ENCODE results near the gene TNS3. TPM values are rescaled to one million over a fixed set of nuclear protein-coding genes. Genes with fewer than 3 reads are reported as not detected.
A peak's percentile ranks its signal among the peaks of the same experiment; 100 is the strongest.

Gene TNS3
- total RNA-seq, 1 experiment from 2014 or later = 9.5 TPM

DNA sequence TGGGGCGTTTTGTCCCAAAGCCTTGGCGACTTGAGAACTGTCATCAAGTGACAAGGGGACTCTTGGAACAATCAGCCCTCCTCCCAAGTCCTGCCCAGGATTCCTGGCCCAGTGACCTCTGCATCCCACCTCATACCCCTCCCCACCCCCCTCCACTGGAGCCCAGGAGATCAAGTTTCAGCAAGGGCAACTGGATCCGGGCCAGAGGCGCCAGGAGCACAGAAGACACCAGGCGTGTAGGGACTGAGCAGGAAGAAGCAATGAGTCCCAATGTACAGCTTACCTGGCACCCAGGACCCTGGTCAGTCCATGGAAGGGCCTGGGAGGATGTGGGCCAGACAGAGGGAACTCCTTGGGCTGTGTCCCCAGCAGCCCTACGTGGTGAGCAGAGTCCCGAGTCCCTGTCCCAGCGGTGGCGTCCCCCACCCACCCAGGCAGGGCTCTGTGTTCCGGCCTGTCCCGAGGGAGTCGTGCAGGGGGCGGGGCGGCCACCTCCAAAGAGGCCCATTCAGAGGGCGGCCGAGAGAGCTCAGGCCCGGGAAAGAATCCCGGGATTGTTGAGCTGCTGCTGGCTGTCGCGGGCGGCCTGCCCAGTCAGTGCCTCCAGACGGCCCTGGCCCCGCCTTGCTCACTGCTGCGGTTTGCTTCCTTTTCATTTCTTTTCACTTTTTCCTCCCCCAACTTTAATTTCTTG, 254.1 kb downstream of the TNS3 start:
- Histone ChIP-seq H3T11ph (ENCODE audit: low read length) (no peak overlapping the region), H2BK20ac (ENCODE audit: low read depth, low read length, poor library complexity, severe bottlenecking) (no peak overlapping the region), H2BK15ac (ENCODE audit: low read depth, low read length) (no peak overlapping the region), H3K79me1 (ENCODE audit: insufficient read depth, low read depth, low read length, poor library complexity, severe bottlenecking) (no peaks in the 10 kb centered on the region), H3K9me3 (ENCODE audit: control insufficient read depth, low read depth, low read length) (no peaks in the 10 kb centered on the region), H2BK5ac (ENCODE audit: insufficient read length, low read length) (no peak overlapping the region), H4K5ac (ENCODE audit: insufficient read length, low read depth, low read length) (no peak overlapping the region), H4K20me1 (ENCODE audit: control insufficient read depth, insufficient read depth, insufficient read length) (no peaks in the 10 kb centered on the region), H3K4me1 (ENCODE audit: insufficient read depth, low read length) (peaks cover 15% of the 10 kb centered on the region), H2BK12ac (ENCODE audit: insufficient read length, low read depth, low read length) (no peak overlapping the region), H3K4ac (ENCODE audit: low read depth, low read length) (no peak overlapping the region), H3K27ac (ENCODE audit: insufficient read length, low read depth, low read length) (no peak overlapping the region), H2AFZ (ENCODE audit: low read length) (no peak overlapping the region), H2AK5ac (ENCODE audit: insufficient read length, low read length) (no peak overlapping the region), H4K8ac (replicated peaks; ENCODE audit: insufficient read length, low read depth, low read length) (no peak overlapping the region), H3K9ac (ENCODE audit: extremely low read depth, insufficient read length, low read length) (peak overlapping the region; percentile 55), H3K27me3 (ENCODE audit: insufficient read depth, low read length) (no peaks in the 10 kb centered on the region), H2BK120ac (ENCODE audit: low read depth, low read length, poor library complexity, severe bottlenecking) (no peak overlapping the region), H3K23ac (ENCODE audit: insufficient read length, low read depth, low read length) (no peak overlapping the region), H3K23me2 (ENCODE audit: insufficient read length, low read depth, low read length, poor library complexity, severe bottlenecking) (no peaks in the 10 kb centered on the region), H3K79me2 (ENCODE audit: insufficient read depth, low read length) (no peaks in the 10 kb centered on the region), H3K4me2 (ENCODE audit: insufficient read depth, insufficient read length, low read length) (peak overlapping the region; percentile 22), H4K91ac (ENCODE audit: insufficient read length, low read depth, low read length) (no peak overlapping the region), H3K14ac (ENCODE audit: insufficient read depth, low read length) (peak overlapping the region; percentile 68), H3K56ac (ENCODE audit: insufficient read length, low read depth, low read length) (no peak overlapping the region), H3K18ac (ENCODE audit: insufficient read length, low read depth, low read length) (peak overlapping the region; percentile 43)
- Mint-ChIP-seq H3K4me3 (peak overlapping the region; percentile 67 to 81), H3K27me3 (ENCODE audit: low read depth) (no peaks in the 10 kb centered on the region; the same call in 1 of the 2 replicates), H3K4me1 (peaks cover 47 to 50% of the 10 kb centered on the region in 2 experiments), H3K36me3 (ENCODE audit: insufficient read depth in 1 of 3, low read depth in 3 of 3) (no peaks in the 10 kb centered on the region; a peak in 2 of 7 replicates), H3K9me3 (no peaks in the 10 kb centered on the region; a peak in 1 of 5 replicates), H3K27ac (peak overlapping the region; percentile 94 to 99 (median 96))
- DNase-seq = peak; percentile 91
- WGBS (ENCODE audit: extremely low coverage, insufficient read length, low lambda C conversion rate) = no CpG with 5 or more reads among the region's 24 CpGs
- TF ChIP-seq, protein P1, sequence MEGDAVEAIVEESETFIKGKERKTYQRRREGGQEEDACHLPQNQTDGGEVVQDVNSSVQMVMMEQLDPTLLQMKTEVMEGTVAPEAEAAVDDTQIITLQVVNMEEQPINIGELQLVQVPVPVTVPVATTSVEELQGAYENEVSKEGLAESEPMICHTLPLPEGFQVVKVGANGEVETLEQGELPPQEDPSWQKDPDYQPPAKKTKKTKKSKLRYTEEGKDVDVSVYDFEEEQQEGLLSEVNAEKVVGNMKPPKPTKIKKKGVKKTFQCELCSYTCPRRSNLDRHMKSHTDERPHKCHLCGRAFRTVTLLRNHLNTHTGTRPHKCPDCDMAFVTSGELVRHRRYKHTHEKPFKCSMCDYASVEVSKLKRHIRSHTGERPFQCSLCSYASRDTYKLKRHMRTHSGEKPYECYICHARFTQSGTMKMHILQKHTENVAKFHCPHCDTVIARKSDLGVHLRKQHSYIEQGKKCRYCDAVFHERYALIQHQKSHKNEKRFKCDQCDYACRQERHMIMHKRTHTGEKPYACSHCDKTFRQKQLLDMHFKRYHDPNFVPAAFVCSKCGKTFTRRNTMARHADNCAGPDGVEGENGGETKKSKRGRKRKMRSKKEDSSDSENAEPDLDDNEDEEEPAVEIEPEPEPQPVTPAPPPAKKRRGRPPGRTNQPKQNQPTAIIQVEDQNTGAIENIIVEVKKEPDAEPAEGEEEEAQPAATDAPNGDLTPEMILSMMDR (conservative IDR thresholded peaks at IDR 0.05) = no peak
